ENCODE results near the gene ENDOV. TPM values are rescaled to one million over a fixed set of nuclear protein-coding genes. Genes with fewer than 3 reads are reported as not detected.

ENDOV gene
- total RNA-seq, 1 donor from 2014 or later = 25.1 TPM

DNA sequence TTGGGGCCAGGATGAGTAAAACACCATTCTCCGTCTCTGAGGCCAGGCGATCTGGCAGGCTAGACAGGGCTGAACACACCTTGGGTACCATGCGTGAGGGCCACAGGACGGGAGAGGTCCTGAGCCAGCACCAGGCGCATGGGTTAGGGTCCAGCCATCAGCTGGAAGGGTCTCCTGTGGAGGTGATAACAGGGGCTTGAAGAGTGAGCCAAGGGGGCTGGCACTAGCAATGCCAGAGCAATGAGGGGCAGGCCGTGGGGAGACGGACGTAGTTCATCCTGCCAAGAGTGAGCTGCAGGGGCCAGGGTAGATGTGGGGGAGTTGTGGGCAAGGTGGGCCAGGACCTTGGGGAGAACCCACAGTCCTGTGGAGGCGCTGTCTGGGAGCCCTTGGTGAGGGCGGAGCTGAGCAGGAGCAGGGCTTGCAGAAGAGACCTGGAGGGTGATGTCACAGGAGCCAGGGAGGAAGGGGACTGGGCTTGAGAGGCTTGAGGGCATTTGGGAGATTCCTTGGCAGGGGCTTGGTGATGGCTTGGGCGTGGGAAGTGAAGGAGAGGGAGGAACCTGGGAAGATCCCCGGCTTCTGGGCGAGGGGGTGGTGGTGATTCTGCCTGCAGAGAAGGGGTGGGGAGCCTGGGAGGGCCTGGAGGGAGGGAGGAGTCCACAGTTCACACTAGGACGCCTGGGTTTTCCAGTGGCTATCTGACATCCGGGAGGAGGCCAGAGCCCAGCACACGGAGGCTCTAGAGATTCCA, 67.8 kb downstream of the ENDOV start:
- peaks cover 75% of the 10 kb centered on the region for H3K27me3 ChIP-seq
- DNase-seq = no peak

DNA sequence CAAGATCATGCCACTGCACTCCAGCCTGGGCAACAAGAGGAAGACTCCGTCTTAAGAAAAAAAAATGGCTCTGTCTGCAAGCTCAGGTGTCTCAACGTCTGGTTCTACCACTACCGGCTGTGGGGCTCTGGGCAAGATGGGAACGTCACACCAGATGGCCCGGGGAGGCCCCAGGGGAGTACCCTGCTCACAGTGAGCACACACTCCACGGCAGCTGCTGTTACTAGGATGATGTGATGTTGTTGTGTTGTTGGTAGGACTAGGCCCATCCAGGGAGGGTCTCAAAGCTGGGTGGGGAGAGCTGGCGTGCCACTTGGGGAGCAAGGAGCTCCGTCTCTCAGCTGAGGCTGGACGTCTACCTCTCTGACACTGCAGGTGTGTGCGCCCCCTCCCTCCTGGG, 70.9 kb downstream of the ENDOV start:
- Histone ChIP-seq H3K4me1 (no peaks in the 10 kb centered on the region), H3K36me3 (no peaks in the 10 kb centered on the region), H3K4me3 (no peak overlapping the region), H3K27me3 (peaks cover 43% of the 10 kb centered on the region), H3K27ac (no peak overlapping the region), H3K9me3 (no peaks in the 10 kb centered on the region)
- TF ChIP-seq, protein P1, sequence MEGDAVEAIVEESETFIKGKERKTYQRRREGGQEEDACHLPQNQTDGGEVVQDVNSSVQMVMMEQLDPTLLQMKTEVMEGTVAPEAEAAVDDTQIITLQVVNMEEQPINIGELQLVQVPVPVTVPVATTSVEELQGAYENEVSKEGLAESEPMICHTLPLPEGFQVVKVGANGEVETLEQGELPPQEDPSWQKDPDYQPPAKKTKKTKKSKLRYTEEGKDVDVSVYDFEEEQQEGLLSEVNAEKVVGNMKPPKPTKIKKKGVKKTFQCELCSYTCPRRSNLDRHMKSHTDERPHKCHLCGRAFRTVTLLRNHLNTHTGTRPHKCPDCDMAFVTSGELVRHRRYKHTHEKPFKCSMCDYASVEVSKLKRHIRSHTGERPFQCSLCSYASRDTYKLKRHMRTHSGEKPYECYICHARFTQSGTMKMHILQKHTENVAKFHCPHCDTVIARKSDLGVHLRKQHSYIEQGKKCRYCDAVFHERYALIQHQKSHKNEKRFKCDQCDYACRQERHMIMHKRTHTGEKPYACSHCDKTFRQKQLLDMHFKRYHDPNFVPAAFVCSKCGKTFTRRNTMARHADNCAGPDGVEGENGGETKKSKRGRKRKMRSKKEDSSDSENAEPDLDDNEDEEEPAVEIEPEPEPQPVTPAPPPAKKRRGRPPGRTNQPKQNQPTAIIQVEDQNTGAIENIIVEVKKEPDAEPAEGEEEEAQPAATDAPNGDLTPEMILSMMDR (IDR thresholded peaks at IDR 0.05) = no peak
- intact Hi-C loops (cut with DNase I) = no loop called here
- no peak for ATAC-seq
- DNase-seq = no peak

More for the DNA sequence above, 67.8 kb downstream of the ENDOV start:
- Histone ChIP-seq H3K4me1 (peaks cover 14% of the 10 kb centered on the region), H3K36me3 (no peaks in the 10 kb centered on the region), H3K4me3 (no peak overlapping the region), H3K9me3 (no peaks in the 10 kb centered on the region), H3K27ac (no peak overlapping the region)
- TF ChIP-seq, protein P1 (IDR thresholded peaks at IDR 0.05) = no peak
- no peak for ATAC-seq
- intact Hi-C loops (cut with DNase I) = no loop called here

DNA sequence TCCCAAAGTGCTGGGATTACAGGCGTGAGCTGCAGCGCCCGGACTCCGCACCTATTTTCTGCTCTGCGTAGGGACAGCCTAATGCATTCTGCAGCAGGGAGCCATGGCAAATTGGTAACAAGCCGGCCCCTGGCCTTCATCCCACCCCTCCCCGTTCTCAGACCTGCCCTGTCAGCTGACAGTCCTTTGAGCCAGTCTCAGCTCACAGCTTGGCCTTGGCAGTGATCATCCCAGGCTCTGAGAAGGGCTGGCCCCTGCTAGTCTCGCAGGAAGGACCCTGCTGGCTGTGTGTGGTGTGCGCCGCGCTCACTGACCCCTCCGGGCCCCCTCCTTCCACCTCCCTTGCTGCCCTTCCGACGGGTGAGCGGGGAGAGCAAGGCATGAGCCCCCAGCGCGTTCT, 71.7 kb downstream of the ENDOV start:
- no peak for DNase-seq
- Histone ChIP-seq H3K27ac (no peak overlapping the region), H3K9me3 (no peaks in the 10 kb centered on the region), H3K36me3 (no peaks in the 10 kb centered on the region), H3K4me1 (no peaks in the 10 kb centered on the region), H3K4me3 (no peak overlapping the region), H3K27me3 (peaks cover 35% of the 10 kb centered on the region)
- intact Hi-C loops (cut with DNase I) = no loop called here
- no peak for ATAC-seq
- TF ChIP-seq, protein P1 (IDR thresholded peaks at IDR 0.05) = no peak

DNA sequence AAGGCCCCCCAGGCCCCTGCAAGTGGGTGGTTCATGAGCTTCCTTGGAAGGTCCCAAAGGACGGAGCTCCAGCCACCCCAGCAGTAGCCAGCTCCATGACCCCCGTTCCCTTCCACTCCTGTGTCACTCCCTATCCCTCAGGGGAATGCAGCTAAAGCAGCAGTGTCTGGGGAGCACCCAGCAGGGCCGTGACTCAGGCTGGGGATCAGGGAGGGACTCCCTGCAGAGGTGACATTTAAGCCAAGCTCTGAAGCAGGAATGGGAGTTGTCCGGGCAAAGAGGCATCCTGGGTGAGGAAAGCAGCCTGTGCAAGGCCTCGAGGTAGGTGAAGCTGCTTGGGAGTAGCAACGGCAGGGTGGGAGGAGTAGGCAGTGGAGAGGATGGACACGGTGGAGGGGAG, 72.5 kb downstream of the ENDOV start:
- intact Hi-C loops (cut with DNase I) = no loop called here
- Histone ChIP-seq H3K4me1 (no peaks in the 10 kb centered on the region), H3K4me3 (no peak overlapping the region), H3K27ac (no peak overlapping the region), H3K9me3 (no peaks in the 10 kb centered on the region), H3K27me3 (peaks cover 27% of the 10 kb centered on the region), H3K36me3 (no peaks in the 10 kb centered on the region)
- ATAC-seq (no peak), DNase-seq (no peak)
- TF ChIP-seq, protein P1 (IDR thresholded peaks at IDR 0.05) = no peak

Small RNA genes lying within 50 kb of the gene (microRNA-seq; reads per million reads assigned to microRNA genes)
- not detected for gene MIR4730 (ENCODE audit: borderline microRNAs expressed)

Other genes with a start within 250 kb of the ENDOV start
- 1.1 TPM for gene CARD14, start 245.1 kb upstream of the ENDOV start, total RNA-seq
- 59.8 TPM for gene SGSH, start 194.8 kb upstream of the ENDOV start, total RNA-seq
- gene SLC26A11, start 194.7 kb upstream of the ENDOV start, total RNA-seq = 51.6 TPM
- 236 TPM for gene RNF213, start 154.3 kb upstream of the ENDOV start, total RNA-seq
- 1.3 TPM for gene NPTX1, start 61.4 kb downstream of the ENDOV start, total RNA-seq
- gene RPTOR, start 129.7 kb downstream of the ENDOV start, total RNA-seq = 35.4 TPM